ENCODE data around the gene FGD3.

Gene FGD3

DNA sequence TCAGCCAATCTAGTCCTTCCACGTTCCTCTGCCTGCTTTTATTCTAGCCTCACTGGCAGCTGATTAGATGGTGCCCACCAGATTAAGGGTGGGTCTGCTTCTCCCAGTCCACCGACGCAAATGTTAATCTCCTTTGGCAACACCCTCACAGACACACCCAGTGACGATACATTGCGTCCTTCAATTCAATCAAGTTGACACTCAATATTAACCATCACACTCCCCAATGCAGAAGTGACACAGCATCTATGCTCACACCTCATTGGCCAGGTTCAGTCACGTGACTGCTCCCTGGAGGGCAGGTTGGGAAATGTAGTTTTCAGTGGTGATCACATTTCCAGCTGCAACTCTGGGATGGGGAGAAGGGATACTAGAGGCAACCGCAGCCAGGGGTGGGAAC, 124.1 kb downstream of the FGD3 start:
- H3K79me2 ChIP-seq (ENCODE audit: insufficient read depth, low read depth), result no peaks in the 10 kb centered on the region
- H3K27ac ChIP-seq, result no peak overlapping the region
- no peaks in the 10 kb centered on the region for H4K20me1 ChIP-seq (ENCODE audit: insufficient read depth)
- H3K36me3 ChIP-seq (ENCODE audit: insufficient read depth), result no peaks in the 10 kb centered on the region
- H3K9ac ChIP-seq, result no peak overlapping the region
- H3K4me3 ChIP-seq (IDR thresholded peaks at IDR 0.05; ENCODE audit: insufficient read depth, low read depth, low read length), result no peak overlapping the region
- peaks cover 25% of the 10 kb centered on the region for H3K4me1 ChIP-seq (ENCODE audit: low read depth, poor library complexity, severe bottlenecking)
- H3K4me2 ChIP-seq, result no peak overlapping the region
- no peaks in the 10 kb centered on the region for H3K27me3 ChIP-seq (ENCODE audit: insufficient read depth, low read depth)
- TF ChIP-seq, protein P1, sequence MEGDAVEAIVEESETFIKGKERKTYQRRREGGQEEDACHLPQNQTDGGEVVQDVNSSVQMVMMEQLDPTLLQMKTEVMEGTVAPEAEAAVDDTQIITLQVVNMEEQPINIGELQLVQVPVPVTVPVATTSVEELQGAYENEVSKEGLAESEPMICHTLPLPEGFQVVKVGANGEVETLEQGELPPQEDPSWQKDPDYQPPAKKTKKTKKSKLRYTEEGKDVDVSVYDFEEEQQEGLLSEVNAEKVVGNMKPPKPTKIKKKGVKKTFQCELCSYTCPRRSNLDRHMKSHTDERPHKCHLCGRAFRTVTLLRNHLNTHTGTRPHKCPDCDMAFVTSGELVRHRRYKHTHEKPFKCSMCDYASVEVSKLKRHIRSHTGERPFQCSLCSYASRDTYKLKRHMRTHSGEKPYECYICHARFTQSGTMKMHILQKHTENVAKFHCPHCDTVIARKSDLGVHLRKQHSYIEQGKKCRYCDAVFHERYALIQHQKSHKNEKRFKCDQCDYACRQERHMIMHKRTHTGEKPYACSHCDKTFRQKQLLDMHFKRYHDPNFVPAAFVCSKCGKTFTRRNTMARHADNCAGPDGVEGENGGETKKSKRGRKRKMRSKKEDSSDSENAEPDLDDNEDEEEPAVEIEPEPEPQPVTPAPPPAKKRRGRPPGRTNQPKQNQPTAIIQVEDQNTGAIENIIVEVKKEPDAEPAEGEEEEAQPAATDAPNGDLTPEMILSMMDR (conservative IDR thresholded peaks at IDR 0.05; ENCODE audit: low read depth, low read length), result no peak
- H2AFZ ChIP-seq (ENCODE audit: low read depth), result no peak overlapping the region

DNA sequence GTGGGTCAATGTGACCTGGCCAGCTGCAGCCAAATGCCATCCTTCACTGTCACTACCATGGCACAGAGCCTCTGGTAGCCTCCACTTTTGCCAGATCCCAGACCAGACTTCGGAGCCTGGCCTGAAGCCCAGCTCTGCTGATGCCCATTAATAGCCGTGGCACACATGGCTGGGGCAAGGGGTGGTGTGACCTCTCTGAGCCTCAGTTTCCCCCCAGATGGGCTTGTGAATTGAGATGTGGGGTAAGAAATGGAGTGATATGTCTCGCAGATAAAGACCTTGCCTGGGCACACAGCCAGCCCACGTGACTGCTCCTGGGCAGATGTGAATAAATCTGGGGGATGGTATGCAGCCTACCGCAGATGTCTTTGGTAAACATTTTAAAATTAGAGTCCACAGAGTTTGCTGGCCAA, 125.1 kb downstream of the FGD3 start:
- H3K4me2 ChIP-seq, result peak overlapping the region; percentile 40
- H3K36me3 ChIP-seq (ENCODE audit: insufficient read depth), result no peaks in the 10 kb centered on the region
- H3K9ac ChIP-seq, result no peak overlapping the region
- no peak overlapping the region for H3K4me3 ChIP-seq (IDR thresholded peaks at IDR 0.05; ENCODE audit: insufficient read depth, low read depth, low read length)
- H3K27ac ChIP-seq, result peak overlapping the region; percentile 27; the same call in 1 of the 2 replicates
- peak overlapping the region; percentile 10; the same call in 1 of the 2 replicates for H2AFZ ChIP-seq (ENCODE audit: low read depth)
- no peaks in the 10 kb centered on the region for H3K79me2 ChIP-seq (ENCODE audit: insufficient read depth, low read depth)
- H3K27me3 ChIP-seq (ENCODE audit: insufficient read depth, low read depth), result no peaks in the 10 kb centered on the region
- no peaks in the 10 kb centered on the region for H4K20me1 ChIP-seq (ENCODE audit: insufficient read depth)
- TF ChIP-seq, protein P1 (conservative IDR thresholded peaks at IDR 0.05; ENCODE audit: low read depth, low read length), result no peak
- H3K4me1 ChIP-seq (ENCODE audit: low read depth, poor library complexity, severe bottlenecking), result peaks cover 19% of the 10 kb centered on the region

- Histone ChIP-seq H3K36me3 (ENCODE audit: insufficient read depth) (no peaks in the 10 kb centered on the region), H3K27ac (no peak overlapping the region), H3K4me1 (ENCODE audit: low read depth, poor library complexity, severe bottlenecking) (peaks cover 17% of the 10 kb centered on the region), H3K79me2 (ENCODE audit: insufficient read depth, low read depth) (no peaks in the 10 kb centered on the region), H3K27me3 (ENCODE audit: insufficient read depth, low read depth) (no peaks in the 10 kb centered on the region), H2AFZ (ENCODE audit: low read depth) (no peak overlapping the region), H3K4me3 (IDR thresholded peaks at IDR 0.05; ENCODE audit: insufficient read depth, low read depth, low read length) (no peak overlapping the region), H3K9ac (no peak overlapping the region), H4K20me1 (ENCODE audit: insufficient read depth) (no peaks in the 10 kb centered on the region), H3K4me2 (no peak overlapping the region)
- TF ChIP-seq, protein P1 (conservative IDR thresholded peaks at IDR 0.05; ENCODE audit: low read depth, low read length), result no peak
Observed at GRCh38 chr9:93076101-93076791, 128.9 kb downstream of the FGD3 start.

- Histone ChIP-seq H4K20me1 (ENCODE audit: insufficient read depth) (no peaks in the 10 kb centered on the region), H3K36me3 (ENCODE audit: insufficient read depth) (no peaks in the 10 kb centered on the region), H3K4me1 (ENCODE audit: low read depth, poor library complexity, severe bottlenecking) (peaks cover 12% of the 10 kb centered on the region), H2AFZ (ENCODE audit: low read depth) (no peak overlapping the region), H3K27ac (no peak overlapping the region), H3K79me2 (ENCODE audit: insufficient read depth, low read depth) (no peaks in the 10 kb centered on the region), H3K4me2 (no peak overlapping the region), H3K27me3 (ENCODE audit: insufficient read depth, low read depth) (no peaks in the 10 kb centered on the region), H3K9ac (no peak overlapping the region), H3K4me3 (IDR thresholded peaks at IDR 0.05; ENCODE audit: insufficient read depth, low read depth, low read length) (no peak overlapping the region)
- TF ChIP-seq, protein P1 (conservative IDR thresholded peaks at IDR 0.05; ENCODE audit: low read depth, low read length), result no peak
Observed at GRCh38 chr9:93076792-93077128, 129.4 kb downstream of the FGD3 start.
